GM10266 (cell line): ENCODE results near the gene CER1.

Source experiments
- DNase-seq: peaks from one replicate; pipeline ENCODE4 v3.0.0; 2012; ENCODE audit errors: extremely low spot score
- TF ChIP-seq, protein P1 (sequence below): IDR thresholded peaks from 2 replicates; pipeline ENCODE4 v1.5.1; 2012; ENCODE audit warnings: mild to moderate bottlenecking, low read depth; ENCODE audit not compliant: control insufficient read depth, insufficient read depth; ENCODE audit errors: missing control alignments

CER1 gene

DNA sequence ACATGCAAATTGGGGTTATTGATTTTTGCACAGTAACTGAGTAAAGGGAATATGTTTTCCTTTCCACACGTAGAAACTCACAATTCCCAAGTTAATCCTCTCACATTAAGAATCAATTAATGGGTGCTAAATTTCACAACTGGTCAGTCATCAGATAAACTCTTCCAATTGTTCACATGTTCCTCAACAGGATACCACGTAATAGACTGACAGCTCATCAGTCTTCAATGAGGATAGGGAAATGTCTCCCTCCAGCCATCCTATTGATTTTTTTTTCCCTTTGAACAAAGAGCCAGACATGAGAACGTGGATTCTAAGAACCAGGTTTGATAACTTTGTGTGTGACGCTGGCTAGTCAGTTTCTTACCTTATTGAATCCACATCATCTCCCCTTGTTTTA lies 768 bp upstream of the CER1 start:
- no peak for DNase-seq
- TF ChIP-seq, protein P1, sequence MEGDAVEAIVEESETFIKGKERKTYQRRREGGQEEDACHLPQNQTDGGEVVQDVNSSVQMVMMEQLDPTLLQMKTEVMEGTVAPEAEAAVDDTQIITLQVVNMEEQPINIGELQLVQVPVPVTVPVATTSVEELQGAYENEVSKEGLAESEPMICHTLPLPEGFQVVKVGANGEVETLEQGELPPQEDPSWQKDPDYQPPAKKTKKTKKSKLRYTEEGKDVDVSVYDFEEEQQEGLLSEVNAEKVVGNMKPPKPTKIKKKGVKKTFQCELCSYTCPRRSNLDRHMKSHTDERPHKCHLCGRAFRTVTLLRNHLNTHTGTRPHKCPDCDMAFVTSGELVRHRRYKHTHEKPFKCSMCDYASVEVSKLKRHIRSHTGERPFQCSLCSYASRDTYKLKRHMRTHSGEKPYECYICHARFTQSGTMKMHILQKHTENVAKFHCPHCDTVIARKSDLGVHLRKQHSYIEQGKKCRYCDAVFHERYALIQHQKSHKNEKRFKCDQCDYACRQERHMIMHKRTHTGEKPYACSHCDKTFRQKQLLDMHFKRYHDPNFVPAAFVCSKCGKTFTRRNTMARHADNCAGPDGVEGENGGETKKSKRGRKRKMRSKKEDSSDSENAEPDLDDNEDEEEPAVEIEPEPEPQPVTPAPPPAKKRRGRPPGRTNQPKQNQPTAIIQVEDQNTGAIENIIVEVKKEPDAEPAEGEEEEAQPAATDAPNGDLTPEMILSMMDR: no peak

DNA sequence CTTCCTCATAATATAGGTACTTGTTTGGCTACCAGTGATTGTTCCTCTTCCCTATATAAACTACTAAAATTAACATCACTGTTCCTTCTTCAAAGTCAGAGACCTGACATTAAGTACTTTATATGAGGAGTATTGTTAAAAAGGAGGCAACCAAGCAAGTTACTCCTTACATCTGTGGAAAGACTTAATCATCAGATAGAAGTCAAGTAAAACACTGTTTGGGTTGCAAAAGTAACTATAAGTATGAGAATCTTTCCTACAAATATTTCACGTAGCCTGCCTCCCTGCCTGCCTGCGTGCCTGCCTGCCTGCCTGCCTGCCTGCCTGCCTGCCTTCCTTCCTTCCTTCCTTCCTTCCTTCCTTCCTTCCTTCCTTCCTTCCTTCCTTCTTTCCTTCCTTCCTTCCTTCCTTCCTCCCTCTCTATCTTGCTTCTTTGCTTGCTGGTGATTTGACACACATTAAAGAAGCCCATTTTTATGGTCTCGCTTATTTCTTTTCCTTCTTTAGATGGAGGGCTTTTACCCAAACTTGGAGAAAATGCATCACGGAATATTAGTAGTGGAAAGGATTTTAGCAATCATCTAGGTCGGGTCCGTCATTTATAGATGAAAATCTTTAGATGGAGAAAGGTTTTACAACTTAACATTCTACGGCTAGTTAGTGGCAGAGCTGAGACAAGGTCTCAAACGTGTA lies 3.2 kb downstream of the CER1 start:
- DNase-seq: no peak
- TF ChIP-seq, protein P1: no peak

DNA sequence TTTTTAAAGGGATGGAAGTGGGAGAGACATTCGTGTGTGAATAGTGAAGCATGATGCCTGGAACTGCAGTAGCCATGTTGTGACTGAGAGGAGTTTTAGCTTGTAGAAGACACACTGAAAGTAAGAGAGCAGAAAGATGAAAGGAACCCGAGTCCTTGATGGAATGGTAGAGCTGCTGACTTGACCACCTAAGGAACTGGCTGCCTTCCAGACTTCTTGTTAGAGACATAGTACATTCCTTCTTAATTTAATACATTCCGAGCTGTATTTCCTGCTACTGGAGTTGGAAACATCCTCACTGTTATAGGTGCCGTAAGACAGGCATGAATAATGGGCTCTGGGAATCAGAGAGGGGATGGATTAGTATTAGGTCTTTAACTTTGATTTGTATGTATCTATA lies 7.4 kb downstream of the CER1 start:
- TF ChIP-seq, protein P1: no peak
- no peak for DNase-seq

DNA sequence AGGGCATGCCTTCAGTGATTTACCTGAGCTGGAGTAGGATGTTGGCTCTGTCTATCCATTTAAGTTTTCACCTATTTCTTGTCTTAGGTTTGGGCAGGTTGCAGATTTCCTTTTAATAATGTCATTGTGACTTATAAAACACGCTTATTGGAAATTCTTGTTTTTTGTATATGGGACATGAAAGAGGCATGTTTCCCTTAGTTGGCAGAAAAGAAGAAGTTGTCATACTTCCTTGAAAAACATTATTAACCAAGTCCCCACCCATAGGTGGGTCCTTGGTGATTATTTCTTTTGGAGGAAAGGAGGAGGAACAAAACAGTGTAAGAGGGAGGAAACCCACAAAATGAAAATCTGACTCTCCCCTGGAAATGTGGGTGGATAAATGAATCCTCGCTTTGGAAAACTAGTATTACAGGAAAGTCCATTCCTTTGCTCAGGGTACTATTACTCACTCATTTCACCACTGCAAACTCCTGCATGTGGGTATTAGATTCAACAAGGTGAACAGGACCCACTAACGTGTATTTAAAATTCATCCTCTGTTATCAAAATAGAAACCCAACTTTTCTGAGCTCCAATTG lies 9.3 kb downstream of the CER1 start:
- DNase-seq: no peak
- TF ChIP-seq, protein P1: no peak

DNA sequence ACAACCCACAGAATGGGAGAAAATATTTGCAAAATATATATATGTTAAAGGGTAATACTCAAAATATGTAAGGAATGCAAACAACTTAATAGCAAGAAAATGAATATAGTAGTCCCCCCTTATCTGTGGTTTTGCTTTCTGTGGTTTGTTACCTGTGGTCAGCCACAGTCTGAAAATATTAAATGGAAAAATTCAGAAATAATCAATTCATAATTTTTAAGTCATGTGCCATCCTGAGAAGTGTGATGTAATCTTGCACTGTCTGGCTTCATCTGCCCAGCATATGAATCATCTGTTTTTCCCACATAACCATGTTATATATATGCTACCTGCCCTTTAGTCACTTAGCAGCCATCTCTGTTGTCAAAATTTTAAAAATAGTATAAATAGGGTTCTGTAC lies 11.7 kb downstream of the CER1 start:
- TF ChIP-seq, protein P1: no peak
- no peak for DNase-seq

DNA sequence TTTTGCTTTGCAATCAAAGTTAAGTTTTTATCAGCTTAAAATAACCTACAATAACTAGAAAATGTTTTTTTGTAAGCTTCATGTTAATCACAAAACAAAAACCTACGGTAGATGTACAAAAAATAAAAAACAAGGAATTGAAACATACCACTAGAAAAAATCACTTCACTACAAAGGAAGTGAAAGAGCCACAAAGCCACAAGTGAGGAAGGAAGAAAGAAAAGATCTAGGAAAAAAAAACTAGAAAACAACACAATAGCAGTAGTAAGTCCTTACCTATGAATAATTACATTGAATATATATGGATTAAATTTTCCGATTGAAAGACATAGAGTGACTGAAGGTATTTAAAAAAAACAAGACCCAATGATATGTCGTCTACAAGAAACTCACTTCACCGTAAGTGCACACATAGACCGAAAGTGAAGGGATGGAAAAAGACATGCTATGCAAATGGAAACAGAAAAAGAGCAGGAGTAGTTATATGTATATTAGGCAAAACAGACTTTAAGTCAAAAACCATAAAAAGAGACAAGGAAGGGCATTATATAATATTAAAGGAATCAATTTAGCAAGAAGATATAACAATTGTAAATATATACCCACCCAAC lies 15.9 kb downstream of the CER1 start:
- no peak for DNase-seq
- TF ChIP-seq, protein P1: no peak

DNA sequence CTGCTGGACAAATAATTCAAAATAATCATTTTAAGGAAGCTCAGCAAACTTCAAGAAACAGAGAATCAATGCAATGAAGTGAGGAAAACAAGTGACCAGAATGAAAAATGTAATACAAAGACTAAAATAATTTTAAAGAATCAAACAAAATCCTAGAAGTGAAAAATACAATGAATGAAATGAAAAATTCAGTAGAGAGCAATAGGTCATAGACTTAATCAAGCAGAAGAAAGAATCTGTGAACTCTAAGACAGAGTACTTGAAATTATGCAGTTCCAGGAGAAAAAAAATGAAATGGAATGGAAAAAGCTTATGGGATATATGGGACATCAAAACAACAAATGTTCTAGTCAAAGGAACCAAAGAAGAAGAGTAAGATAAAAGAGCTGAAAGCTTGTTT lies 17.5 kb downstream of the CER1 start:
- no peak for DNase-seq
- TF ChIP-seq, protein P1: no peak
